HepG2 (cell line): ENCODE results near the gene PPP2R5B. TPM values are rescaled to one million over a fixed set of nuclear protein-coding genes. Genes with fewer than 3 reads are reported as not detected.
A peak's percentile ranks its signal among the peaks of the same experiment; 100 is the strongest.

Experiments used
- CHCHD3 ChIP-seq: sonication (generic); formaldehyde crosslinking; IDR thresholded peaks from 2 replicates; pipeline ENCODE4 v1.8.0; 2022; ENCODE audit warnings: mild to moderate bottlenecking, missing genetic modification reagents, moderate library complexity
- ELF1 ChIP-seq: sonication (generic); formaldehyde crosslinking; IDR thresholded peaks from 2 replicates; pipeline ENCODE4 v1.4.0; 2020; ENCODE audit warnings: missing genetic modification reagents
- JUND ChIP-seq: sonication (generic); formaldehyde crosslinking; IDR thresholded peaks from 2 replicates; pipeline ENCODE4 v1.8.0; 2022; ENCODE audit warnings: mild to moderate bottlenecking, missing genetic modification reagents
- KDM5A ChIP-seq: fragments of 200-600 bp; sonication (generic); IDR thresholded peaks from 2 replicates; pipeline ENCODE4 v1.7.0; 2018; ENCODE audit warnings: antibody characterized with exemption, mild to moderate bottlenecking, low read length, borderline replicate concordance
- KDM6A ChIP-seq: IDR thresholded peaks from 2 replicates; pipeline ENCODE4 v1.6.1; 2016; ENCODE audit warnings: low read depth
- NFE2L2 ChIP-seq: fragments of 150-350 bp; IDR thresholded peaks from 2 replicates; pipeline ENCODE4 v1.6.1; 2014; ENCODE audit warnings: low read length
- NFIB ChIP-seq: sonication (generic); formaldehyde crosslinking; IDR thresholded peaks from 2 replicates; pipeline ENCODE4 v1.9.0; 2021; ENCODE audit warnings: missing genetic modification reagents, mild to moderate bottlenecking, borderline replicate concordance
- RXRA ChIP-seq: sonication (generic); formaldehyde crosslinking; IDR thresholded peaks from 2 replicates; pipeline ENCODE4 v1.5.1; 2020; ENCODE audit warnings: missing genetic modification reagents
- SMARCE1 ChIP-seq: fragments of 450-650 bp; IDR thresholded peaks from 2 replicates; pipeline ENCODE4 v1.6.1; 2017; ENCODE audit warnings: borderline replicate concordance
- ZNF138 ChIP-seq: sonication (generic); formaldehyde crosslinking; IDR thresholded peaks from 2 replicates; pipeline ENCODE4 v1.5.0; 2020; ENCODE audit warnings: mild to moderate bottlenecking, low read depth, missing genetic modification reagents
- ZNF331 ChIP-seq: sonication (generic); formaldehyde crosslinking; IDR thresholded peaks from 2 replicates; pipeline ENCODE4 v1.4.0; 2020; ENCODE audit warnings: missing genetic modification reagents
- ZNF598 ChIP-seq: sonication (generic); formaldehyde crosslinking; IDR thresholded peaks from 2 replicates; pipeline ENCODE4 v1.5.1; 2020; ENCODE audit warnings: mild to moderate bottlenecking, missing genetic modification reagents, borderline replicate concordance
- ZNF616 ChIP-seq: sonication (generic); formaldehyde crosslinking; IDR thresholded peaks from 2 replicates; pipeline ENCODE4 v1.5.0; 2020; ENCODE audit warnings: low read depth, mild to moderate bottlenecking, missing genetic modification reagents
- ZNF766 ChIP-seq: sonication (generic); formaldehyde crosslinking; IDR thresholded peaks from 2 replicates; pipeline ENCODE4 v1.5.0; 2020; ENCODE audit warnings: missing genetic modification reagents, borderline replicate concordance
- polyA plus RNA-seq, 8 experiments: library from polyadenylated mRNA; depleted of rRNA in 3 of 8; stranded (reverse) in 7 of 8; unstranded in 1 of 8; fragments of >200 nt; fragmentation: Illumina TruSeq in 4 of 8; extraction: Trizol in 4 of 8; gene quantifications; 2 replicates each; pipeline versions ENCODE4 v1.2.1 to v1.2.3, GENCODE V29; 2011 to 2016; ENCODE audit warnings: low read depth in 4 of 8, missing spikeins in 1 of 8, mixed read lengths in 1 of 8; ENCODE audit not compliant: insufficient read depth in 1 of 8
- total RNA-seq, 5 experiments: library from RNA; depleted of rRNA; stranded (reverse); fragments of >200 nt; fragmentation: Illumina TruSeq; extraction: Trizol; gene quantifications; 2 replicates each; pipeline ENCODE4 v1.2.3, GENCODE V29; 2016; ENCODE audit warnings: low read depth in 1 of 5
- TF ChIP-seq, protein P1 (sequence below): sonication (generic); formaldehyde crosslinking; IDR thresholded peaks from 2 replicates; pipeline ENCODE4 v1.4.0; 2020; ENCODE audit warnings: missing genetic modification reagents
- TF ChIP-seq, protein P2 (sequence below): sonication (generic); formaldehyde crosslinking; IDR thresholded peaks from 2 replicates; pipeline ENCODE4 v1.4.0; 2020; ENCODE audit warnings: missing genetic modification reagents
- TF ChIP-seq, protein P3 (sequence below): sonication (generic); formaldehyde crosslinking; conservative IDR thresholded peaks from 2 replicates; pipeline ENCODE4 v1.4.0; 2020; ENCODE audit warnings: mild to moderate bottlenecking, missing genetic modification reagents, moderate library complexity
- TF ChIP-seq, protein P4 (sequence below): sonication (generic); formaldehyde crosslinking; conservative IDR thresholded peaks from 2 replicates; pipeline ENCODE4 v1.8.1; 2023; ENCODE audit warnings: missing genetic modification reagents
- TF ChIP-seq, protein P5 (sequence below): fragments of 450-650 bp; IDR thresholded peaks from 2 replicates; pipeline ENCODE4 v1.6.1; 2017

Gene PPP2R5B
- total and polyA plus RNA-seq, 2 of the 13 experiments (the other 11 are each of a cell fraction or from before 2014, with no cell fraction given), result 2.3 to 8.3 TPM

DNA sequence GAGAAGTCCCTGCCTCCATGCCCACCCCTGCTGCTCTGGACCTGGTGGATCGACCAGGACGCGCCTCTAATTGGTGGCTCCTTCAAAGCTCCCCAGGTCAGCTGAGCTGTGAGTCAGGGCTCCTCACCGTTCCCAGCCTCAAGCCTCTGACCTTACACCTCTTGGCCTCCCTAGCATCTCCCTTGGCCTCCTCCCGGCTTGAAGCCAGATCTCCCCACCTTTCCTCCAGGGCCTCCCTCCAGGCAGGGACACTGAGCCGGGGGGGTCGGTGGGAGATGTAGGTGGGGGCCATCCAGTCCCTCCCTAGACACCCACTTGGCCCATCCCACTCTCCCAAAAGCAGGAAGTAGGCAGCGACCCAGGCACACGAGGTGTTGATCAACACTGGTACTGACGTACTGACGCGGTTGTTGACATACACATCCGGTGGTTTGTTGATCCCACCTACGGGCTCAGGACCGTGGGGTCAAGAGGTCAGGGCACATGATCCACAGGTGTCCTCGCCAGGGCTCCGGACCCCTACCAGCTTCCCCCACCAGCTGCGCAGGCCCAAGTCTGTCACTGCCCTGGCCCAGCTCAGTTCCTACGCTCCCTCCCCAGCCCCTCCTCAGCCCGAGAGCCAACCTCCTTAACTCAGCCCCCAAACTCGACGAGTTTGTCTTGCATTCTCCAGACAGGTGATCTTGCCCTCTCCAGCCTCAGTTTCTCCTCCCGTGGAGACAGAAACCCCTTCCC is 8.3 kb upstream of the PPP2R5B start (continued):
- TF ChIP-seq, protein P1, sequence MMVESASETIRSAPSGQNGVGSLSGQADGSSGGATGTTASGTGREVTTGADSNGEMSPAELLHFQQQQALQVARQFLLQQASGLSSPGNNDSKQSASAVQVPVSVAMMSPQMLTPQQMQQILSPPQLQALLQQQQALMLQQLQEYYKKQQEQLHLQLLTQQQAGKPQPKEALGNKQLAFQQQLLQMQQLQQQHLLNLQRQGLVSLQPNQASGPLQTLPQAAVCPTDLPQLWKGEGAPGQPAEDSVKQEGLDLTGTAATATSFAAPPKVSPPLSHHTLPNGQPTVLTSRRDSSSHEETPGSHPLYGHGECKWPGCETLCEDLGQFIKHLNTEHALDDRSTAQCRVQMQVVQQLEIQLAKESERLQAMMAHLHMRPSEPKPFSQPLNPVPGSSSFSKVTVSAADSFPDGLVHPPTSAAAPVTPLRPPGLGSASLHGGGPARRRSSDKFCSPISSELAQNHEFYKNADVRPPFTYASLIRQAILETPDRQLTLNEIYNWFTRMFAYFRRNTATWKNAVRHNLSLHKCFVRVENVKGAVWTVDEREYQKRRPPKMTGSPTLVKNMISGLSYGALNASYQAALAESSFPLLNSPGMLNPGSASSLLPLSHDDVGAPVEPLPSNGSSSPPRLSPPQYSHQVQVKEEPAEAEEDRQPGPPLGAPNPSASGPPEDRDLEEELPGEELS (CRISPR knock-in tag), result peak; percentile 95
- TF ChIP-seq ZNF598 (CRISPR knock-in tag), result no peak; the same call in 1 of the 2 replicates
- TF ChIP-seq RXRA (CRISPR knock-in tag), result peak; percentile 66
- no peak for TF ChIP-seq KDM5A
- no peak for TF ChIP-seq KDM6A (CRISPR knock-in tag)
- peak; percentile 87 for TF ChIP-seq ELF1 (CRISPR knock-in tag)
- TF ChIP-seq, protein P2, sequence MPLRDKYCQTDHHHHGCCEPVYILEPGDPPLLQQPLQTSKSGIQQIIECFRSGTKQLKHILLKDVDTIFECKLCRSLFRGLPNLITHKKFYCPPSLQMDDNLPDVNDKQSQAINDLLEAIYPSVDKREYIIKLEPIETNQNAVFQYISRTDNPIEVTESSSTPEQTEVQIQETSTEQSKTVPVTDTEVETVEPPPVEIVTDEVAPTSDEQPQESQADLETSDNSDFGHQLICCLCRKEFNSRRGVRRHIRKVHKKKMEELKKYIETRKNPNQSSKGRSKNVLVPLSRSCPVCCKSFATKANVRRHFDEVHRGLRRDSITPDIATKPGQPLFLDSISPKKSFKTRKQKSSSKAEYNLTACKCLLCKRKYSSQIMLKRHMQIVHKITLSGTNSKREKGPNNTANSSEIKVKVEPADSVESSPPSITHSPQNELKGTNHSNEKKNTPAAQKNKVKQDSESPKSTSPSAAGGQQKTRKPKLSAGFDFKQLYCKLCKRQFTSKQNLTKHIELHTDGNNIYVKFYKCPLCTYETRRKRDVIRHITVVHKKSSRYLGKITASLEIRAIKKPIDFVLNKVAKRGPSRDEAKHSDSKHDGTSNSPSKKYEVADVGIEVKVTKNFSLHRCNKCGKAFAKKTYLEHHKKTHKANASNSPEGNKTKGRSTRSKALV (CRISPR knock-in tag), result no peak
- TF ChIP-seq JUND (CRISPR knock-in tag), result no peak
- no peak for TF ChIP-seq NFIB (CRISPR knock-in tag)
- TF ChIP-seq ZNF138 (CRISPR knock-in tag), result no peak
- TF ChIP-seq ZNF616 (CRISPR knock-in tag), result no peak
- TF ChIP-seq NFE2L2, result no peak
- TF ChIP-seq SMARCE1, result no peak
- no peak for TF ChIP-seq ZNF331 (CRISPR knock-in tag)
- TF ChIP-seq CHCHD3 (CRISPR knock-in tag), result no peak
- no peak for TF ChIP-seq ZNF766 (CRISPR knock-in tag)
- TF ChIP-seq, protein P3, sequence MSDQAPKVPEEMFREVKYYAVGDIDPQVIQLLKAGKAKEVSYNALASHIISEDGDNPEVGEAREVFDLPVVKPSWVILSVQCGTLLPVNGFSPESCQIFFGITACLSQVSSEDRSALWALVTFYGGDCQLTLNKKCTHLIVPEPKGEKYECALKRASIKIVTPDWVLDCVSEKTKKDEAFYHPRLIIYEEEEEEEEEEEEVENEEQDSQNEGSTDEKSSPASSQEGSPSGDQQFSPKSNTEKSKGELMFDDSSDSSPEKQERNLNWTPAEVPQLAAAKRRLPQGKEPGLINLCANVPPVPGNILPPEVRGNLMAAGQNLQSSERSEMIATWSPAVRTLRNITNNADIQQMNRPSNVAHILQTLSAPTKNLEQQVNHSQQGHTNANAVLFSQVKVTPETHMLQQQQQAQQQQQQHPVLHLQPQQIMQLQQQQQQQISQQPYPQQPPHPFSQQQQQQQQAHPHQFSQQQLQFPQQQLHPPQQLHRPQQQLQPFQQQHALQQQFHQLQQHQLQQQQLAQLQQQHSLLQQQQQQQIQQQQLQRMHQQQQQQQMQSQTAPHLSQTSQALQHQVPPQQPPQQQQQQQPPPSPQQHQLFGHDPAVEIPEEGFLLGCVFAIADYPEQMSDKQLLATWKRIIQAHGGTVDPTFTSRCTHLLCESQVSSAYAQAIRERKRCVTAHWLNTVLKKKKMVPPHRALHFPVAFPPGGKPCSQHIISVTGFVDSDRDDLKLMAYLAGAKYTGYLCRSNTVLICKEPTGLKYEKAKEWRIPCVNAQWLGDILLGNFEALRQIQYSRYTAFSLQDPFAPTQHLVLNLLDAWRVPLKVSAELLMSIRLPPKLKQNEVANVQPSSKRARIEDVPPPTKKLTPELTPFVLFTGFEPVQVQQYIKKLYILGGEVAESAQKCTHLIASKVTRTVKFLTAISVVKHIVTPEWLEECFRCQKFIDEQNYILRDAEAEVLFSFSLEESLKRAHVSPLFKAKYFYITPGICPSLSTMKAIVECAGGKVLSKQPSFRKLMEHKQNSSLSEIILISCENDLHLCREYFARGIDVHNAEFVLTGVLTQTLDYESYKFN (CRISPR knock-in tag), result peak; percentile 54
- TF ChIP-seq, protein P4, sequence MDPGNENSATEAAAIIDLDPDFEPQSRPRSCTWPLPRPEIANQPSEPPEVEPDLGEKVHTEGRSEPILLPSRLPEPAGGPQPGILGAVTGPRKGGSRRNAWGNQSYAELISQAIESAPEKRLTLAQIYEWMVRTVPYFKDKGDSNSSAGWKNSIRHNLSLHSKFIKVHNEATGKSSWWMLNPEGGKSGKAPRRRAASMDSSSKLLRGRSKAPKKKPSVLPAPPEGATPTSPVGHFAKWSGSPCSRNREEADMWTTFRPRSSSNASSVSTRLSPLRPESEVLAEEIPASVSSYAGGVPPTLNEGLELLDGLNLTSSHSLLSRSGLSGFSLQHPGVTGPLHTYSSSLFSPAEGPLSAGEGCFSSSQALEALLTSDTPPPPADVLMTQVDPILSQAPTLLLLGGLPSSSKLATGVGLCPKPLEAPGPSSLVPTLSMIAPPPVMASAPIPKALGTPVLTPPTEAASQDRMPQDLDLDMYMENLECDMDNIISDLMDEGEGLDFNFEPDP, result no peak
- TF ChIP-seq, protein P5, sequence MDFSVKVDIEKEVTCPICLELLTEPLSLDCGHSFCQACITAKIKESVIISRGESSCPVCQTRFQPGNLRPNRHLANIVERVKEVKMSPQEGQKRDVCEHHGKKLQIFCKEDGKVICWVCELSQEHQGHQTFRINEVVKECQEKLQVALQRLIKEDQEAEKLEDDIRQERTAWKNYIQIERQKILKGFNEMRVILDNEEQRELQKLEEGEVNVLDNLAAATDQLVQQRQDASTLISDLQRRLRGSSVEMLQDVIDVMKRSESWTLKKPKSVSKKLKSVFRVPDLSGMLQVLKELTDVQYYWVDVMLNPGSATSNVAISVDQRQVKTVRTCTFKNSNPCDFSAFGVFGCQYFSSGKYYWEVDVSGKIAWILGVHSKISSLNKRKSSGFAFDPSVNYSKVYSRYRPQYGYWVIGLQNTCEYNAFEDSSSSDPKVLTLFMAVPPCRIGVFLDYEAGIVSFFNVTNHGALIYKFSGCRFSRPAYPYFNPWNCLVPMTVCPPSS, result no peak
